SK-N-SH treated with all-trans-retinoic acid at 6 μM for 48 hours (cell line): ENCODE data around the gene PAX3.

ENCODE experiments used
- CREB5 ChIP-seq: fragments of 250-450 bp; sonication (Bioruptor Pico); IDR thresholded peaks from 2 replicates; pipeline ENCODE4 v1.5.1; 2020; ENCODE audit warnings: low read depth, mild to moderate bottlenecking, moderate library complexity
- CSDC2 ChIP-seq: fragments of 250-450 bp; sonication (Bioruptor Pico); IDR thresholded peaks from 2 replicates; pipeline ENCODE4 v1.5.0; 2020; ENCODE audit warnings: mild to moderate bottlenecking, moderate library complexity
- ESRRG ChIP-seq: fragments of 250-450 bp; sonication (Bioruptor Pico); IDR thresholded peaks from 2 replicates; pipeline ENCODE4 v1.6.1; 2021; ENCODE audit warnings: mild to moderate bottlenecking
- ISL1 ChIP-seq: fragments of 250-450 bp; sonication (Bioruptor Pico); IDR thresholded peaks from 2 replicates; pipeline ENCODE4 v2.1.2; 2022; ENCODE audit warnings: mild to moderate bottlenecking, moderate library complexity
- PATZ1 ChIP-seq: fragments of 250-450 bp; sonication (Bioruptor Pico); IDR thresholded peaks from 2 replicates; pipeline ENCODE4 v1.8.0; 2020; ENCODE audit warnings: mild to moderate bottlenecking, moderate library complexity, borderline replicate concordance
- POU6F1 ChIP-seq: fragments of 250-450 bp; sonication (Bioruptor Pico); IDR thresholded peaks from 2 replicates; pipeline ENCODE4 v1.8.0; 2021; ENCODE audit warnings: low read depth, mild to moderate bottlenecking, moderate library complexity, borderline replicate concordance
- SNAI2 ChIP-seq: fragments of 250-450 bp; sonication (Bioruptor Pico); IDR thresholded peaks from 2 replicates; pipeline ENCODE4 v1.5.0; 2020; ENCODE audit warnings: mild to moderate bottlenecking, moderate library complexity
- TCF4 ChIP-seq: fragments of 250-450 bp; sonication (Bioruptor Pico); IDR thresholded peaks from 2 replicates; pipeline ENCODE4 v1.8.0; 2021; ENCODE audit warnings: mild to moderate bottlenecking, moderate library complexity, borderline replicate concordance
- TOX ChIP-seq: fragments of 250-450 bp; sonication (Bioruptor Pico); IDR thresholded peaks from 2 replicates; pipeline ENCODE4 v1.8.0; 2021; ENCODE audit warnings: mild to moderate bottlenecking, moderate library complexity, borderline replicate concordance
- ZFP3 ChIP-seq: fragments of 250-450 bp; sonication (Bioruptor Pico); IDR thresholded peaks from 2 replicates; pipeline ENCODE4 v1.5.0; 2020; ENCODE audit warnings: mild to moderate bottlenecking, moderate library complexity
- ZFP30 ChIP-seq: fragments of 450-650 bp; formaldehyde crosslinking; IDR thresholded peaks from 2 replicates; pipeline ENCODE4 v1.5.0; 2022; ENCODE audit warnings: mild to moderate bottlenecking, moderate library complexity
- ZNF70 ChIP-seq: fragments of 450-650 bp; formaldehyde crosslinking; IDR thresholded peaks from 2 replicates; pipeline ENCODE4 v1.5.0; 2020; ENCODE audit warnings: mild to moderate bottlenecking, moderate library complexity

GRCh38 chr2:222160944-222161343, 137.9 kb downstream of the PAX3 start:
- TF ChIP-seq ESRRG (CRISPR knock-in tag) (no peak), PATZ1 (no peak), ZFP3 (CRISPR knock-in tag) (no peak), ZNF70 (CRISPR knock-in tag) (no peak), ZFP30 (no peak), CSDC2 (CRISPR knock-in tag) (no peak), TOX (no peak), POU6F1 (CRISPR knock-in tag) (no peak), CREB5 (CRISPR knock-in tag) (no peak), SNAI2 (no peak), ISL1 (no peak), TCF4 (no peak)
